Measurements from ENCODE around the gene HMMR.

Gene HMMR

GRCh38 chr5:163456840-163457239 is 3.6 kb upstream of the HMMR start:
- DNase-seq (ENCODE audit: low read depth, low spot score), result no peak

GRCh38 chr5:163458778-163459385 is 1.6 kb upstream of the HMMR start:
- no peak for DNase-seq (ENCODE audit: low read depth, low spot score)

GRCh38 chr5:163459462-163459818 is 992 bp upstream of the HMMR start:
- no peak for DNase-seq (ENCODE audit: low read depth, low spot score)

- DNase-seq (ENCODE audit: low read depth, low spot score), result peak; percentile 97
Observed at GRCh38 chr5:163459819-163460561, 442 bp upstream of the HMMR start, which contains the start of gene NUDCD2. Gene NUDCD2, minus strand, starts transcription at chr5:163460102. Its CDS starts 52 bp downstream, at chr5:163460050.

- DNase-seq (ENCODE audit: low read depth, low spot score), result no peak
Observed at GRCh38 chr5:163463063-163463435, 2.6 kb downstream of the HMMR start.

- DNase-seq (ENCODE audit: low read depth, low spot score), result no peak
Observed at GRCh38 chr5:163467682-163468081, 7.2 kb downstream of the HMMR start.

- no peak for DNase-seq (ENCODE audit: low read depth, low spot score)
Observed at GRCh38 chr5:163473635-163474243, 13.3 kb downstream of the HMMR start.

GRCh38 chr5:163475411-163475810 is 15.0 kb downstream of the HMMR start:
- no peak for DNase-seq (ENCODE audit: low read depth, low spot score)

GRCh38 chr5:163478126-163478981 is 17.9 kb downstream of the HMMR start:
- DNase-seq (ENCODE audit: low read depth, low spot score), result no peak

- no peak for DNase-seq (ENCODE audit: low read depth, low spot score)
Observed at GRCh38 chr5:163478982-163479271, 18.5 kb downstream of the HMMR start.

- DNase-seq (ENCODE audit: low read depth, low spot score), result no peak
Observed at GRCh38 chr5:163489055-163489744, 28.8 kb downstream of the HMMR start.

GRCh38 chr5:163489745-163490075 is 29.3 kb downstream of the HMMR start:
- DNase-seq (ENCODE audit: low read depth, low spot score), result no peak

- no peak for DNase-seq (ENCODE audit: low read depth, low spot score)
Observed at GRCh38 chr5:163496286-163496685, 35.9 kb downstream of the HMMR start.

- DNase-seq (ENCODE audit: low read depth, low spot score), result no peak
Observed at GRCh38 chr5:163497315-163497714, 36.9 kb downstream of the HMMR start.

- DNase-seq (ENCODE audit: low read depth, low spot score), result no peak
Observed at GRCh38 chr5:163498886-163499285, 38.5 kb downstream of the HMMR start.

- no peak for DNase-seq (ENCODE audit: low read depth, low spot score)
Observed at GRCh38 chr5:163502521-163502920, 42.1 kb downstream of the HMMR start.

GRCh38 chr5:163503106-163504078 is 43.0 kb downstream of the HMMR start:
- DNase-seq (ENCODE audit: low read depth, low spot score), result peak; percentile 33

- peak; percentile 26 for DNase-seq (ENCODE audit: low read depth, low spot score)
Observed at GRCh38 chr5:163504079-163504931, 43.9 kb downstream of the HMMR start.

GRCh38 chr5:163505049-163505367 is 44.6 kb downstream of the HMMR start:
- no peak for DNase-seq (ENCODE audit: low read depth, low spot score)
